Lower leg skin (tissue), 4 donors: Measurements from ENCODE around the gene CHAT. TPM values are rescaled to one million over a fixed set of nuclear protein-coding genes. Genes with fewer than 3 reads are reported as not detected.
A peak's percentile ranks its signal among the peaks of the same experiment; 100 is the strongest.

Experiments used
- DNase-seq, 2 donors: peaks; one replicate each; pipeline ENCODE4 v3.0.0-alpha.2; 2019; ENCODE audit warnings: low spot score in 2 of 2
- H3K4me3 ChIP-seq: fragments of 200-600 bp; sonication (generic); 2 replicates; pipeline ENCODE4 v1.5.1; 2017; ENCODE audit warnings: mild to moderate bottlenecking, low read depth; ENCODE audit not compliant: poor library complexity, severe bottlenecking
- CTCF ChIP-seq, 3 donors: fragments of 450-650 bp; IDR thresholded peaks; one replicate each; pipeline ENCODE4 v1.5.1; 2016; ENCODE audit warnings: antibody characterized with exemption in 3 of 3, mild to moderate bottlenecking in 3 of 3, moderate library complexity in 2 of 3
- POLR2A ChIP-seq, 2 donors: fragments of 450-650 bp; IDR thresholded peaks; one replicate each; pipeline ENCODE4 v1.6.1; 2016 to 2017; ENCODE audit warnings: antibody characterized with exemption in 2 of 2, mild to moderate bottlenecking in 1 of 2, moderate library complexity in 1 of 2
- WGBS, 2 donors: methylation state at CpG; one replicate each; pipeline ENCODE4 v1.1.5; 2018; 5-methylcytosine and 5-hydroxymethylcytosine counted together
- intact Hi-C: fragments of 100-400 bp; cut with DNase I; formaldehyde crosslinking; loops from one replicate; pipeline ENCODE4 v1.15.0; 2023; ENCODE audit warnings: low total_unique reads
- total RNA-seq, 4 donors: library from RNA; depleted of rRNA; stranded (reverse); fragments of >200 nt; gene quantifications; one replicate each; pipeline ENCODE4 v1.1.0, GENCODE V29; 2016

CHAT gene
- total RNA-seq, 4 donors from 2014 or later, result not detected

GRCh38 chr10:49585387-49585786, 28.4 kb upstream of the CHAT start:
- no peak for DNase-seq
- TF ChIP-seq CTCF (IDR thresholded peaks at IDR 0.05) (no peak), POLR2A (IDR thresholded peaks at IDR 0.05) (no peak)
- no peak overlapping the region for H3K4me3 ChIP-seq
- intact Hi-C loops, result no loop called here

GRCh38 chr10:49587981-49588380, 25.9 kb upstream of the CHAT start:
- TF ChIP-seq CTCF (IDR thresholded peaks at IDR 0.05), result no peak
- TF ChIP-seq POLR2A (IDR thresholded peaks at IDR 0.05), result no peak
- DNase-seq, result no peak
- no peak overlapping the region for H3K4me3 ChIP-seq
- 78 to 82% methylated on average over 4 of the region's 4 CpGs for WGBS, 2 donors
- intact Hi-C loops, result no loop called here

- peak; percentile 26 to 85 for DNase-seq
- 41 to 48% methylated on average over 9 of the region's 9 CpGs for WGBS, 2 donors
Measured at GRCh38 chr10:49592726-49593563, 20.9 kb upstream of the CHAT start.

GRCh38 chr10:49593564-49593875, 20.3 kb upstream of the CHAT start:
- peak; percentile 12 to 73 for DNase-seq
- no peak overlapping the region for H3K4me3 ChIP-seq
- intact Hi-C loops, result no loop called here
- 85 to 92% methylated on average over 6 of the region's 6 CpGs for WGBS, 2 donors
- TF ChIP-seq POLR2A (IDR thresholded peaks at IDR 0.05), result no peak
- TF ChIP-seq CTCF (IDR thresholded peaks at IDR 0.05), result no peak

More at GRCh38 chr10:49592726-49593563, 20.9 kb upstream of the CHAT start:
- H3K4me3 ChIP-seq, result no peak overlapping the region
- intact Hi-C loops, result no loop called here
- TF ChIP-seq POLR2A (IDR thresholded peaks at IDR 0.05) (no peak), CTCF (IDR thresholded peaks at IDR 0.05) (peak in 1 of 3 donors; percentile 8)

GRCh38 chr10:49593998-49594397, 19.8 kb upstream of the CHAT start:
- TF ChIP-seq POLR2A (IDR thresholded peaks at IDR 0.05) (no peak), CTCF (IDR thresholded peaks at IDR 0.05) (no peak)
- DNase-seq, result peak in 1 of 2 donors; percentile 6
- no peak overlapping the region for H3K4me3 ChIP-seq
- intact Hi-C loops, result no loop called here
- WGBS, 2 donors, result 60 to 78% methylated on average over 4 of the region's 4 CpGs

- TF ChIP-seq CTCF (IDR thresholded peaks at IDR 0.05) (no peak), POLR2A (IDR thresholded peaks at IDR 0.05) (no peak)
- peak in 1 of 2 donors; percentile 18 for DNase-seq
- no peak overlapping the region for H3K4me3 ChIP-seq
- 0 to 1% methylated on average over 6 of the region's 6 CpGs for WGBS, 2 donors
- intact Hi-C loops, result no loop called here
Measured at GRCh38 chr10:49594594-49594993, 19.2 kb upstream of the CHAT start.
